Stimulated activated CD4-positive, alpha-beta T cell treated with anti-CD3 and anti-CD28 coated beads, Interleukin-1b, Interleukin-23, amount 100 ng/mL, for 4 hours (primary cell): ENCODE results near the gene FAT2.
A peak's percentile ranks its signal among the peaks of the same experiment; 100 is the strongest.
"Not testable (repeated sequence)": the region's sequence is repeated elsewhere in the genome, so short reads cannot be mapped to it uniquely, and the experiment has no call there.

Source experiments
- DNase-seq, 2 donors: peaks; one replicate each; pipeline ENCODE4 v3.0.0-alpha.2; 2020; ENCODE audit warnings: low read depth in 2 of 2

The FAT2 gene

DNA sequence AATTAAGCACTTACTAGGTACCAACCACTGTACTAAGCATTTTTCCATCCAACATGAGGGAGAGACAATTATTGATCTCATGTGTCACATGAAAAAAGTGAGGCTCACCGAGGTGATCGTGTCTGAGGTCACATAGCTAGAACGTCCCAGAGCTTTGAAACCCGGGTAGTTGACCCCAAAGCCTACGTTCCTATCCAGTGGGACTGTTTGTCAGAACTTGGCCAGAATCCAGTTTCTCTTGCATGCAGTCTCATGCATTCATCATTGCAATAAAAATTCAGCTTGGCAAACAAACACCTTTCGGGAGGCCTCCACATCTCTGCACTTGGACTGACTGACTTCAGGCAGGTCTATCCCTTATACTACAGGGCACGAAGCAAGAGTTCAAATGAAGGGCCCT lies 23.4 kb upstream of the FAT2 start:
- DNase-seq: no peak

DNA sequence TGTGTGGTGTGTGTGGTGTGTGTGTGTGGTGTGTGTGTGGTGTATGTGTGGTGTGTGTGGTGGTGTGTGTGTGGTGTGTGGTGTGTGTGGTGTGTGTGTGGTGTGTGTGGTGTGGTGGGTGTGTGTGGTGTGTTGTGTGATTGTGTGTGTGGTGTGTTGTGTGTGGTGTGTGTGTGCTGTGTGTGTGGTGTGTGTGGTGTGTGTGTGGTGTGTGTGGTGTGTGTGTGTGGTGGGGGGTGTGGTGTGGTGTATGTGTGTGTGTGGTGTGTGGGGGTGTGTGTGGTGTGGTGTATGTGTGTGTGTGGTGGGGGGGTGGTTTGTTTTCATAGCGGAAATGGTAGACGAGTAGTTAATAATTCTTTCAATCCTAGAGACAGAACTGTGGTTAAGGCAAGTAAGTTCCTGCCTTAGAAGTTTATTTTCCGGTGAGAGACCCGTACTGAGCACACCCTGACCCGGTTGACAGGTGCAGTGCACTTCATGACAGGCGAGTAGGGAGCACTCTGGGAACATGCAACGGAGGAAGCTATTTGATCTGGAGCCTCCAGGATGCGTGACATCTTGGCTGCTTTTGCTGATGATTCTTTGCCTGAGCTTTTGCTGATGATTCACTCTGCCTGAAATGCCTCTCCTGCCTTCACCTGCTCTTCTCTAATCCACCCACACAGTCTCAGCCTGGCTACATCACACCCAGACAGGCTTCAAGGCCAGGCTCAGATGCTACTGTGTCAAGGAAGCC lies 21.7 kb upstream of the FAT2 start:
- peak; percentile 4 to 13 for DNase-seq

DNA sequence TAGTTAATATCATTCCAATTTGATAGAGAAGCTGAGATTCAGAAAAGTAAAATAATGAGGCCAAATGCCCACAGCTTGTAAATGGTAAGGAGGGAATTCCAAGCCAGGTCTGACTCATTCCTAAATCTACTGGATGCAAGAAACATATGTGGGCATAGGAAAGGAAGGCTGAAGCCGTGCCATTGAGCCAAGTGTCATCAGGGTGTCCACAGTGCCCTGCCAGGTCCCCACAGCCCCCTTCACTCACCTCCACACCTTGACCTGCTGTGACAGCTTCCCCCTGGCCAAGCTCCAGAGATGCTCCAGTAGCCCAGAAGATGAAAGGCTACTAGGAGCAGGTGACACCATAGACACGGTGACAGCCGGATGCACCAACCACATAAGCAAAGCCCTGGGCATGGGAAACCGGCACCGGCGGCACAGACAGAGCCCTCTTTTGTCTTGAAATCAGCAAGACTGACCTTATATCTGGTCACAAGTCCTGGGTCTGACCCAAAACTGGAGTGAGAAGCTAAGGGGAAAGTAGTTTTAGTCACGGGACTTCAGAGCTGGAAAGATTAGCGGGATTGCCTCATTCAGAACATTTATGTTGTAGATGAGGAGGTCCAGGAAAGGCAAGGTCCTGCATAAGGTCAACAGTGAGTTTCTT lies 20.1 kb upstream of the FAT2 start:
- no peak for DNase-seq

DNA sequence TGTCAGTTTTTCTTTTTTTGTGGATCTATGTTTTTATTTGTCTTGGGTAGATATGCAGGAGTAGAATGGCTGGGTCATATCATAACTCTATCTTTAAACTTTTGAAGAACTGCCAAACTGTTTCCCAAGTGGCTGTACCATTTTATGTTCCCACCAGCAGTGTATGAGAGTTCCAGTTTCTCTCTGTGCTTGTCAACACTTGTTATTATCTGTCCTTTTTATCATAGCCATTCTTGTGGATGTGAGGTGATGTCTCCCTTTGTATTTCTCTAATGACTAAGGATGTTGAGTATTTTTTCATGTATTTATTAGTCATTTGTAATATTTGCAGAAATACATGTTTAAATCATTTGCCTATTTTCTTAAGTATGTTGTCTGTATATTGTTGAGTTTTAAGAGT lies 17.4 kb upstream of the FAT2 start:
- no peak for DNase-seq

DNA sequence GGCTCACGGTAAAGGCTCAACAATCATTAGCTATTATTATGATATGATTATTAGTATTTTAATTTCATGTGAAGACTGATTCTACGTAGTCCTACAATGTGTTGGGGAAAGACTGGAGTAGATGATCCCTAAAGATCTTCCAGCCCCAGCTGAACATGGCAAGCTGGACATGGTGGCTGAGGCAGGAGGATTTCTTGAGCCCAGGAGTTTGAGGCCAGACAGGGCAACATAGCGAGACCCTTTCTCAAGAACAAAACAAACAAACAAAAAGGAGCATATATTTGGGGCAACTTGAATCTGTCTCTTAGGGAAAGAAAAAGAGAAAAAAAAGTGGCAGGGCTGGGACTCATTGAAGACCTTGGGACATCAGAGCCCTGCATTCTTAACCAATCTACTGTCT lies 16.2 kb upstream of the FAT2 start:
- no peak for DNase-seq

DNA sequence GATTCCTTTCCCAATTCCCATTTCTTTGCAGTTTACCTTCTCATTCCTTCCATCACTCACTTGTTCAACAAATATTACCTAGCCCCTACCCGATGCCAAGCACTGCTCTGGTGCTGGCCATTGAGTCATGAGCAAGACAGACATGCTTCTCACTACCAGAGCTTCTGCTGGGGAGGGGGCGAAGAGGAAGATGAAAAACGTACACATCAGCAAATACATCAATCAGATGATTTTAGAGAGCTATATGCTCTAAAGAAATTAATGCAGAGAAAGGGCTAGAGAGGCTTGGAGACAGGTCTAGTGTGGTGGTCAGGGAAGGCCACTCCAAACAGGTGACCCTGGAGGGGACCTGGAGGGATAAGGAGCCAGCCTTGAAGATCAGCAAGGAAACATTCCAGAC lies 14.4 kb upstream of the FAT2 start:
- DNase-seq: no peak

DNA sequence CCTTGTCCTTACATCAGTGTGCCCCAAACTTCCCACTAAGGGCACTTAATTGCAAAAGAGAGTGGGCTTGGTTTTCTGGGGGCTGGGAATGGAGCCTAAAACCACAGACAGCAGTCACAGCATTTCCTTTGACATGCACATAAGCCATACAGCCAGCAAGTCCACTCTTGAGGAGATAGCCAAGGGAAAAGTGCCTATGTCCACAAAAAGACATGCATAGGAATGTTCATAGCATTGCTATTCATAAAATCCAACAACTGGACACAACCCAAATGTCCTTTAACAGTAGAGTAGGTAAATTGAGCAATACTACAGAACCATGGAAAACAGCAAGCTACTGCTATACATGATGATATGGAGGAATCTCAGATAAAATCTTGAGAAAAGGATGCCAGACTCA lies 11.7 kb upstream of the FAT2 start:
- no peak for DNase-seq

DNA sequence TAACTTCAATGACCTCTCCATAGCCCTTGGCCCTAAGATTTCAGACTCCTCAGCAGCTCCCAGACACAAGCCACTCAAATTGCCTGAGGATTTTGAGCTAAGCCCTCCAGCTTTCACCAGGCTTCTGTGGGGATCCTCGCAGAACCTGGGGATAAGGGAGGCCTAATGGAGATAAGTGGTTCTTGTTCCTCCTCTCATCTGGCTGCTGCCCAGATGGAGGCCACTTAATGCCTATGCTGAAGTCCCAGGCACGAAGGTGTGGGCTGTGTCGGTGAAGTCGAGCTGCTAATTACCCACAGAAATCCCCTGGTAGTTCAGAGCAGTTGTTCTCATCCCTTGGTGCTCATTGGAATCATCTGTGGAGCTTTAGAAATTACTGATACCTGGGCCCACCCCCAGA lies 10.3 kb upstream of the FAT2 start:
- no peak for DNase-seq

DNA sequence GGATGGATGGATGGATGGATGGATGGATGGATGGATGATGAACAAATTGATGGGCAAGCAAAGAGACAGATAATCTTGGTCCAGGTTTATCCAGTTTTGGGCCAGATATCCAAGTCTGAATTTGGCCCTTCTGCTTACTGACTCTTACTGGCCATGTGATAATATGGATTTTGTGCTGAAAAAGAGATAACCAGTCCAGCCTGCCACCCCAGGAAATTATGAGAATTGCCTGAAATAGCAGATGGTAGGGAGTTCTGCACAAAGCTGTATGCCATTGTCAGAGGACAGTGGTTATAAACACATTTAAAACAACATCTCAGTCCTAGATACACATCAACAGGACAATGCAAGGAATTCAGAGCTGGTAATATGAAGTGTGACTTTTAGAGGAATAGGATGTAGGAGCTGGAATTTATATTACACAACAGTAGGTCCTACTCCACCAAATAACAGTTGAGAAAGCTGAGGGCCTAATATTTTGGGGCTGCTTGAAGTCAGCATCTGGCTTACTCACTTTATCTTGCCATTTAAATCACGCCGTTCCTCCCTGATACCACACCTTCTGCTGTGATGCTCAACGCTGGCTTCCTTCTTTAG lies 9.0 kb upstream of the FAT2 start:
- DNase-seq: no peak

DNA sequence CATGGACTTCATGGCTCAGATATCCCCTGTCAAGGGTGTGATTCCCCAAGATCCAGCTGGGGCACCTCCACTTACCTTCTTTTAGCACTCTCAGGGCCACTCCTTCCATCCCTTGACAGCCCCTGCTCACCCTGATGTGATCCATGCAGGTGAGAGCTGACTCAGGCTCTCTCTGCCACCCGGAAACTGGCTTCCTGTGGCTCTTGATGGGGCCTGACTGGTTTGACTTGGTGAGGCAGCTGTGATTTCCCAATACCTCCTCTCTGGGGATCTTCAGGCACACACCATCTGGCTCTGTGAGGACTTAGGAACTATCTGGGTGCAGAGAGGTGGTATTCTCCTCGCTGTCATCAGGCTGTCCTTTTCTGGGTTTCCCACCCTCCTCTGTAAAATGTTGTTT lies 7.9 kb upstream of the FAT2 start:
- DNase-seq: no peak

DNA sequence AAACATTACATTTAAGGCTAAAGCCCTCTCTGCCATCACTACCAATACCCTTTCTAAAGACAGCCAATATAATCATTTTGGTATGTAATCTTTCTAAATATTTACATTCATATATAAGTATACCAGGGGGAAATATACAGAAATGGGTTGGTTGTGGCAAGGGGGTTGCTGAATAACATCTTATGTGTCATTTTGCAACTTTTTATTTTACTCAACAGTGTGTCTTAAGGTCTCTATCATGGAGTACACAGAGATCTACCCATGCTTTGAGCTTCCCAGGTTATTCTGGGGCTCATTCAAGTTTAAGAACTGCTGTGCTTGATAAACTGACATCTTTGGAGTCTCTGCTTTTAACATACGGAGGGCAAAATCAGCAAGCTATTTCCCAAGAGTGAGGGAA lies 7.4 kb upstream of the FAT2 start:
- no peak for DNase-seq

DNA sequence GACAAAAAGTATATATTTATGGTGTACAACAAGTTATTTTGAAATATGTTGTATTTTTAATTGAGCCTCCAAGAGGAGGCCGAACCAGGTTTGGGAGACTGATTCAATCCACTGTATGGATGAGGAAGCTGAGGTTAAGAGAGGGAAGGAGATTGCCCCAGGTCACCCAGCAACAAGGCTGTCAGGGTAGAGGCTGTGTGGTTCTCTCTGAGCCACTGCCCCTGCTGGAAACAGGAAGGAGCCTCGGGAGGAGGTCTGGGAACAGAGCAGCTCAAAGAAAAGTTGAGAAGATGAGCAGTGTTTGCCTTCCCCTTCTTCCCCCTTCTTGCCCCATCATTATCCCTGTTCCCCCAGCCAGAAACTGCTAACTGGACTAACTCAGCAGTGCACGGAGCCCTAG lies 6.6 kb upstream of the FAT2 start:
- no peak for DNase-seq

DNA sequence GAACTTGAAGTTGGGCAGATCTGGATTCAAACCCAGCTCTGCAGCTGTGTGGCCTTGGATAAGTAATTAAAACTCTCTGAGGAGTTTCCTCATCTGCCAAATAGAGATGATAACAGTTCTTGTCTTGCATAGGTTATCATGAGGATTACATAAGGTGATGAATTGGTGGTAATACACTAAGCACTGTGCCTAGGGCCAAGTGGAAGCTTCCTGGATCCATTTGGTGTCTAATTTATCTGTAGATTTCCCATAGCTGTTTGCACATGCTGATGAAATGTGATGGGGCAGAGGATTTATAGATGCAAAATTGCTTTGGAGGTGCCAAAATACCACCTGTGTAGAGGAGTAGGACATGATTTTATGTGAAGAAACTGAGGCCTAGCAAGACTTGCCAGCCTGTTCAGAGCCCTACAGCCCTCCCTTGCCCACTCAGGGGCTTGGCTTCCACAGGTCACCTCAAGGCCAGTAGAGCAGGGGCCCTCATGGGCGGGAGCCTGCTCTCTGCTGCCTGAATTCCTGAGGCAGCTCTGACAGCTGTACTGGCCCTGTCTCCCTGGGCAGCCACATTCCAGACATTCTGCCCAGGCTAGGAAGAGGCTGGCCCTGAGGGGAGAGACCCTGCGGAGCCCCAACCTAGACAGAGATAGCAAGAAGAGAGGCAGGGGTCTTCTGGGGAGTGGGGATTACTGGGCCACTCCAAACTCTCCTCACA lies 5.9 kb upstream of the FAT2 start:
- DNase-seq: no peak

DNA sequence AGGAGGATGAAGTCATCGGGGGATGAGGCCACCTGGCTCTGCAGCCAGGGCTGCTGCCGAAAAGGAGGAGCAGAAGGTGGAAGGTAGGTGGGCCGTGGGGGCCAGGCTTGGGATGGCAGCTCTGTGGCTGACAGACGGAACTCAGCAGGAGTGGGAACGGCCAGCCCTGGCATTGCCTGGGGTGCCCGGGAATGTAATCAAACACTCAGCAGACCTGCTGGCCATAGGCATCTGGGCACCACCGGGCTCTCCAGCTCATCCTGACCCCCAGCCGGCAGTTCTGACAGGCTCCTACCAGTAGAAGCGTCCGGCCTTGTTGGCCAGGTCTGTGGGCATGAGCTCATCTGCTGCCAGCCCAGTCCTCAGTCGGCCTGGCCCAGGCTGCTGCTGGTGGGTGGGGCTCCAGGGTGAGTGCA lies 4.3 kb upstream of the FAT2 start:
- DNase-seq: no peak

DNA sequence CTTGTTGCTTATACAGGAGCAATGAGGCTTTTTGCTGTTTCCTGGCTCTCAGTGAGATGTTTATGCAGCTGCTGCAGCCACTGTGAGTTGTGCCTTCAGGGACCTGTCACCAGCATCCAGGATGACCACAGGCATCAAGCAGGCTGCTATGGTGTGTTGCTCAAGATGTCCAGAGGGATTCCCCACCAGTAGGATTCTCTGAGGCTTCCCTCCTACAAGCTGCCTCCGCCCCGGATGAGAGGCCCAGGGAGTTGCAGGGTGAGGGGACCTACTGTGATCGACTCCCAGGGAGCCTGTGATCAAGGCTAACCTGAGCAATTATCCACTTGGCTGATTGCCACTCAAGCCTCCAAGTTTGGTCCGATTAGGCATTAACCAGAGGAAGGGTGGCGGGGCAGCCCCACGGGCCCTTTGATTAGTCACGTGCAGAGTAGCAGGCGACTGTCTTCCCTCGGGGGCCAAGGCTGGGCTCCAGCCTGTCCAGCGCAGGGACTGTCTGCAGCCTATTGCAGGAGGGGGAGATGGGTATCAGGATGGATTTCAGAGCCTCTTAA lies 1.8 kb upstream of the FAT2 start:
- no peak for DNase-seq

DNA sequence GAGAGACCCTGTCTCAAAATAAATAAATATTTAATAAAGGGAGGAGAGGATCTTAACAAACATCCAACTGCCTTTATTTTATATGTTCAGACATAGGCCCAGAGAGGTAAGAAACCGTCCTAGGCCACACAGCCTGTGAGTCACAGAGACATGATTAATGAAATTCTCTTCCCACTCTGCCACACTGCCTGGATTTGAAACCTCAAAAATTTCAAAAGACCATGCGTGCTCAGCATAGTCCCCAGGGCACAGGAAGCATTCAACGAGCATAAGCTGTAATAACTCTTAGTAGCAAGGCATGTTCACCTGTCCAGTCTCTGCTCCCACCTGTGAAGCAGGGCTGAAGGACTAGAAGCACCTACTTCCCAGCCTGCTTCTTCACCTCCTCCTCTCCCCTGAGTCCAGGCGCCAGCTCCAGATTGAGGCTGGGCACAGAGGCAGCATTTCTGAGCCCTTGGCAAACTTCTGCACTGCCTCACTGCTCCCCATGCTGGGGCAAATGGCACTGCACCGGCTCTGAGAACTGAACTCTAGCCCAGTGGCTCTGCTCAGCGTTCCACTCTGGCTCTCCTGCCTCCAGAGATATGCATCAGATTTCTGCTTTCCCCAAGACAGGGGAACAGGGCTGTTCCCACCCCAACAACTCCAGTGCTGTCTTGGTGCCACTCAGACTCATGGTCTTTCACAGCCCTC lies 1.1 kb downstream of the FAT2 start:
- no peak for DNase-seq

DNA sequence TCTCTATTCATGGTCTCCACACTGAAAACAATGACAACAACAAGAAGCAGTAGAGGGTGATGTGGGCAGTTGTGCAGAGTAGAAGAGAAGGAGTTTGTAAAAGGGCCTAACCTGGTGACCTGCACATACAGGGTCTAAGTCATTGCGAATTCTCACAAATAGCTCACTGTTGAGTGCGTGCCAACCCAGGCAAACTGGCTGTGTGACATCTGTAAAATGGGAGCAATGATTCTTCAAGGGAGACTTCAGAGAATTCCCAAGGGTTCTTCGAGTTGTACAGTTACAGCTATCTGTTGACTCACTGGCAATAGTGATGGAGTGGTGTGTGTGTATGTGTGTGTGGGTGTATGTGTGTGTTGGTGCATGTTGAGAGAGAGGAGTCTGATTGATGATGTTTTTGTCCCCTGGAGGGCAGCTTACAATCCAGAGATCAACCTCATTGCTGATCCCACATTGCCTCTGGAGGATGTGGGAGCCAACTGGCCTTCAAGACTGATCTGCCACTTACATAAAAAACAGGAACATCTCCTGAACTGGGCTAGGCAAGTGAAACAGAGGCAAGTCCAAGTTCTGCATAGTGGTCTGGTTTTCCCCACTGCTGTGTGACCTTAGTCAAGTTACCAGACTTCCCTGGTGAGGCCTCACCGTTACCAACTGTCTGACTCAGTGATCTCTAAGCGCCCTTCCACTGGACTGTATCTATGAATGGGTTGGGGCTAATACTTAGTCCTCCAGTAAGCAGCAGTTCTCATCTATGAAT lies 3.2 kb downstream of the FAT2 start:
- no peak for DNase-seq

DNA sequence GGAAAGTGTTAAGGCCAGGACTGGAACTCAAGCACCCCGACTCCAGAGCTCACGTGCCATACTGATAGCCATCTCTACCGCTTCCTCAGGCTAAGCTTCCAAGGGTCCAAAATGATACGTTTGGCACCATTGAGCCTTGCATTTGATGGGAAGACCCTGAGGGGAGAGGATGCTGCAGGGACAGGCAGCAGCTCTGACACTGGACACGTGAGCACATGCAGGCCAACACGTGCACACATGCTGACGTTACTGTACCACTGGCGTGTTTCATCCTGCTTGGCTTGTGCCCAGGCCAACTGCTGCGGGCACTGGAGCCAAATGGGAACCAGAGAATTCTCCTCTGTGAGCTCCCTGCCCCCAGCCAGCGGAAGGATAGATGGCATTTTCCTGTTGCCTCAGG lies 5.2 kb downstream of the FAT2 start:
- no peak for DNase-seq

DNA sequence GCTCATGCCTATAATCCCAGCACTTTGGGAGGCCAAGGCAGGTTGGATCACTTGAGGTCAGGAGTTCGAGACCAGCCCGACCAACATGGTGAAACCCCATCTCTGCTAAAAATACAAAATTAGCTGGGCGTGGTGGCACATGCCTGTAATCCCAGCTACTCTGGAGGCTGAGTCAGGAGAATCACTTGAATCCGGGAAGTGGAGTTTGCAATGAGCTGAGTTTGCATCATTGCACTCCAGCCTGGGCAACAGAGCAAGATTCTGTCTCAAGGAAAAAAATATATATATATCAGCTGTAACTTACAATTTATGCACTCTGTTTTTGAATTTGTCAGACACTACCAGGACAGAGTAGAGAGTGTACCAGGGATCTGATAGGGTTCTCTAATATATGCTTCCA lies 5.8 kb downstream of the FAT2 start:
- not testable (repeated sequence) for DNase-seq

DNA sequence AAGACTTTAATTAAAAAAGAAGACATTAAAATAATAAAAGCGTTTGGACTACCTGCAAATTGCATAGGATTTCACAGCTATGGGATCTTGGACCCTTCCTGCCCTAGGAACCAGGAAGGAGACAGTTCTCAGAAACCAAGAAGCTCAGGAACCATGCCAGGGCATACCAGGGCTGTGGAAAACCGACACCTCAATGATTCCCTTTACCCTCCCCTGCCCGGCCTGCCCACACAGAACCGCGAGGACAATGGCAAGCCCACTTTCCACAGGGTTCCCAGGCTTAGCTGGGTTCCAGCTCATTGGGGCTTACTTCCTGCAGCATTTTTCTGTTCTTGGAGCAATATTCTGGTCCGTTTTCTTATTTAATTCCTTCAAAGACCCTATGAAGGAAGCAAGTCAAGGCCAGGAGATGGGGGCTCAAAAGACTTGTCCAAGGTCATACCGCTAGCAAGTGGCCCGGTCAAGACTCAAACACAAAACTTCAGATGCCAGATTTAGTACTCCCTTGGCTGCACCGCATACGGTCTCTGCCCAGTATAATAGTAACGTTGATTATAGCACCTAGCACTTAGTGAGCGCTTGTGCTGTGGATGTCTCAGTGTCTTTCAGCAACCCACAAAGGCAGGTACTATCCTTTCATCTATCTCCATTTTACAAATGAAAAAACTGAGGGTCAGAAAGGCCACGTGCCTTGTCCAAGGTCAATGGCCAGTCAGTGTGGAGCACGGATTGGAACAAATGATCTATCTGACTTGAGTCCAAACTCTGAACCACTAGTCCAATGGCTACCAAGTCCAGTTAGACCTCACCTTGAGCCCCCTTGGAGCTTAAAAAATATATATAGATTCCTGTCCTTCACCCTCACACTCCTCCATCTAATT lies 6.8 kb downstream of the FAT2 start:
- no peak for DNase-seq
